ENCODE data around the gene PPIA.

DNA sequence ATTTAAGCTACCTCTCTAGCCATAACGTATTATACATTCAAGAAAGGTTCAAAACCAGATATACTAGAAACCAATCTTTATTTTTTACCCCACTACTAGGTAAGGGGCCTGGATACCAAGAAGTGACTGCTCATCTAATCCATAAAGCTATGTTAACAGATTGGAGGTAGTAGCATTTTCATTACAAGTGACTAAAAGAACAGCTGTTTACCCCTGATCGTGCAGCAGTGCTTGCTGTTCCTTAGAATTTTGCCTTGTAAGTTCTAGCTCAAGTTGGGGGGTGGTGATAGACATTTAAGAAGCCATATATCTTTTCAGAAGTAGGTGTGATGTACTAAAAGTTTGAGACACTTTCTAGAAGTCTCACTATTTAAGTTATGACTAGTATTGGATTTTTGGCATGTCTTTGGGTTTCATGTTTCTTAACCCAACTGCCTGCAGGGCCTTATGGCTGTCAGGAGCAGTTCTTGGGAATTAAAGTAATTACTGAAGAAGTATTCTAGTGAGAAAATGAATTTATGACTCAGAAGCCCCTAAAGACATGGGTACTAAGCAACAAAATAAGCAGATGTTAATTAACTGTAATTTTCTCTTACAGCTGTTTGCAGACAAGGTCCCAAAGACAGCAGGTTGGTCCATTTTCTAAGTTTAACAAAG, 2.3 kb downstream of the PPIA start:
- TF ChIP-seq JUN (CRISPR knock-in tag; IDR thresholded peaks at IDR 0.05) (no peak), CTCF (IDR thresholded peaks at IDR 0.05) (no peak), TCF7 (CRISPR knock-in tag; IDR thresholded peaks at IDR 0.05; ENCODE audit: low read depth) (no peak)

All from WTC11 (cell line).